Measurements from ENCODE around the gene FHAD1. TPM values are rescaled to one million over a fixed set of nuclear protein-coding genes. Genes with fewer than 3 reads are reported as not detected.

FHAD1 gene
- 0.06 TPM in 1 of 2 replicates, not detected in the other for total RNA-seq (2014; rRNA removed)
- not detected for polyA plus RNA-seq (2012)

GRCh38 chr1:15246960-15247614 lies at the start of gene FHAD1:
FHAD1 (plus strand) TSS chr1:15247223; CDS start chr1:15251785, 4,562 bp downstream.
- DNase-seq (ENCODE audit: low read depth), result peak; percentile 29

GRCh38 chr1:15197591-15198447 lies 49.2 kb upstream of the FHAD1 start:
- DNase-seq (ENCODE audit: low read depth), result no peak

- no peak for DNase-seq (ENCODE audit: low read depth)
These were observed 48.3 kb upstream of the FHAD1 start for GRCh38 chr1:15198684-15199083.

GRCh38 chr1:15201221-15201620 lies 45.8 kb upstream of the FHAD1 start:
- DNase-seq (ENCODE audit: low read depth), result no peak

GRCh38 chr1:15201849-15202551 lies 45.0 kb upstream of the FHAD1 start:
- DNase-seq (ENCODE audit: low read depth), result no peak

- DNase-seq (ENCODE audit: low read depth), result no peak
These were observed 42.1 kb upstream of the FHAD1 start for GRCh38 chr1:15204931-15205330.

- no peak for DNase-seq (ENCODE audit: low read depth)
These were observed 41.3 kb upstream of the FHAD1 start for GRCh38 chr1:15205586-15206346.

- DNase-seq (ENCODE audit: low read depth), result no peak
These were observed 40.5 kb upstream of the FHAD1 start for GRCh38 chr1:15206418-15207030.

GRCh38 chr1:15207031-15207828 lies 39.8 kb upstream of the FHAD1 start:
- no peak for DNase-seq (ENCODE audit: low read depth)

- no peak for DNase-seq (ENCODE audit: low read depth)
These were observed 39.1 kb upstream of the FHAD1 start for GRCh38 chr1:15207829-15208429.

GRCh38 chr1:15210651-15211375 lies 36.2 kb upstream of the FHAD1 start:
- DNase-seq (ENCODE audit: low read depth), result no peak

- no peak for DNase-seq (ENCODE audit: low read depth)
These were observed 35.6 kb upstream of the FHAD1 start for GRCh38 chr1:15211424-15211823.

GRCh38 chr1:15212216-15212953 lies 34.6 kb upstream of the FHAD1 start:
- DNase-seq (ENCODE audit: low read depth), result no peak

GRCh38 chr1:15212954-15213291 lies 34.1 kb upstream of the FHAD1 start:
- no peak for DNase-seq (ENCODE audit: low read depth)

- no peak for DNase-seq (ENCODE audit: low read depth)
These were observed 33.6 kb upstream of the FHAD1 start for GRCh38 chr1:15213341-15213821.

- DNase-seq (ENCODE audit: low read depth), result no peak
These were observed 32.5 kb upstream of the FHAD1 start for GRCh38 chr1:15214527-15214926.

- no peak for DNase-seq (ENCODE audit: low read depth)
These were observed 31.9 kb upstream of the FHAD1 start for GRCh38 chr1:15215116-15215515.

- DNase-seq (ENCODE audit: low read depth), result no peak
These were observed 29.4 kb upstream of the FHAD1 start for GRCh38 chr1:15217654-15218053.

Data from LHCN-M2 (cell line).